Prostate gland (tissue), 2 donors: ENCODE data around the gene STEAP1.

ENCODE experiments used
- CTCF ChIP-seq, 4 experiments: fragments of 200-600 bp in 2 of 4; fragments of 450-650 bp in 2 of 4; sonication (generic) in 2 of 4; IDR thresholded peaks; 1 replicate in 3 of 4; 2 replicates in 1 of 4; pipeline ENCODE4 v1.5.1; 2016 to 2019; ENCODE audit warnings: antibody characterized with exemption in 4 of 4, mild to moderate bottlenecking in 2 of 4, moderate library complexity in 2 of 4
- POLR2A ChIP-seq: fragments of 450-650 bp; IDR thresholded peaks from one replicate; pipeline ENCODE4 v1.6.1; 2016; ENCODE audit warnings: antibody characterized with exemption, mild to moderate bottlenecking

GRCh38 chr7:90190995-90191394, 36.7 kb downstream of the STEAP1 start:
- TF ChIP-seq CTCF (IDR thresholded peaks at IDR 0.05) = no peak
- TF ChIP-seq POLR2A = no peak
